K562 (cell line): Measurements from ENCODE around the gene MAML1. TPM values are rescaled to one million over a fixed set of nuclear protein-coding genes. Genes with fewer than 3 reads are reported as not detected.

Experiments
- ATAC-seq: fragments of 200-7000 bp; cut with Tn5 transposase; 3 replicates; pipeline ENCODE4 v1.9.1; 2020; ENCODE audit warnings: moderate library complexity
- BruUV-seq: library from RNA; stranded (reverse); fragments of 400-500 nt; replicated peaks from 2 replicates; lab custom pipeline; 2021; lab: Mats Ljungman, UMichigan
- CTCF ChIA-PET: fragments of 300-600 bp; formaldehyde crosslinking; extraction: SDS; loops from one replicate; lab custom pipeline; 2021; ENCODE audit warnings: low intra/inter-chr PET ratio; lab: Yijun Ruan, JAX
- POLR2A ChIA-PET: fragments of 300-600, 350-650 bp; sonication (Branson Sonifier 250); formaldehyde crosslinking; extraction: SDS; loops from one replicate; lab custom pipeline; 2021; ENCODE audit warnings: antibody characterized with exemption, inconsistent platforms; lab: Yijun Ruan, JAX
- DNase-seq, 4 experiments: peaks; one replicate each; pipeline versions ENCODE4 v3.0.0 to v3.0.0-alpha.2; 2011 to 2018; ENCODE audit warnings: low spot score in 3 of 4, mixed read lengths in 3 of 4; ENCODE audit errors: extremely low read depth in 1 of 4
- FAIRE-seq: peaks from 2 replicates; lab custom pipeline; 2011; peaks lifted over from hg19 to GRCh38; lab: Jason Lieb, UNC
- H2AFZ ChIP-seq: 2 replicates; pipeline ENCODE4 v1.6.0; 2011; ENCODE audit warnings: low read depth, low read length, control low read depth, inconsistent platforms
- H3K27ac ChIP-seq: fragments of 200-600 bp; 3 replicates; pipeline ENCODE4 v1.8.0; 2011; ENCODE audit warnings: low read depth, mild to moderate bottlenecking, control low read depth, inconsistent platforms, low read length, moderate library complexity, mixed read lengths; ENCODE audit errors: extremely low read depth
- H3K27me3 ChIP-seq, 2 experiments: fragments of 300-600 bp in 1 of 2; 2 replicates in 1 of 2; 3 replicates in 1 of 2; pipeline versions ENCODE4 v1.6.0 to v1.8.0; 2011; ENCODE audit warnings: inconsistent platforms in 2 of 2, low read length in 2 of 2, mild to moderate bottlenecking in 1 of 2, mixed read lengths in 1 of 2, moderate library complexity in 1 of 2; ENCODE audit not compliant: control insufficient read depth in 2 of 2, insufficient read depth in 2 of 2
- H3K36me3 ChIP-seq: fragments of 300-600 bp; 3 replicates; pipeline ENCODE4 v1.8.0; 2011; ENCODE audit warnings: mild to moderate bottlenecking, low read length, inconsistent platforms; ENCODE audit not compliant: control insufficient read depth, insufficient read depth
- H3K4me1 ChIP-seq, 2 experiments: fragments of 200-600 bp in 1 of 2; replicated peaks in 1 of 2; 2 replicates in 1 of 2; 3 replicates in 1 of 2; pipeline versions ENCODE4 v1.5.1 to v1.8.0; 2011; ENCODE audit warnings: inconsistent platforms in 2 of 2, low read length in 2 of 2, mild to moderate bottlenecking in 1 of 2, mixed read lengths in 1 of 2, moderate library complexity in 1 of 2; ENCODE audit not compliant: control insufficient read depth in 2 of 2, insufficient read depth in 2 of 2
- H3K4me2 ChIP-seq: 2 replicates; pipeline ENCODE4 v1.6.1; 2011; ENCODE audit warnings: low read length, control low read depth, inconsistent platforms, mixed read lengths; ENCODE audit not compliant: insufficient read depth
- H3K4me3 ChIP-seq: fragments of 200-600 bp; sonication (generic), shearing (Covaris generic); 2 replicates; pipeline ENCODE4 v1.5.1; 2016; ENCODE audit warnings: control low read depth, inconsistent platforms
- H3K79me2 ChIP-seq: fragments of 200-600 bp; 3 replicates; pipeline ENCODE4 v1.8.0; 2011; ENCODE audit warnings: low read length, inconsistent platforms; ENCODE audit not compliant: control insufficient read depth, insufficient read depth
- H3K9ac ChIP-seq, 2 experiments: 2 replicates each; pipeline versions ENCODE4 v1.6.0 to v1.6.1; 2011; ENCODE audit warnings: low read depth in 2 of 2, low read length in 2 of 2, control low read depth in 1 of 2, inconsistent platforms in 1 of 2, mild to moderate bottlenecking in 1 of 2, mixed read lengths in 1 of 2; ENCODE audit not compliant: insufficient read depth in 1 of 2
- H3K9me1 ChIP-seq: one replicate; pipeline ENCODE4 v1.6.0; 2011; ENCODE audit warnings: inconsistent platforms, mild to moderate bottlenecking, low read length, moderate library complexity; ENCODE audit not compliant: control insufficient read depth, insufficient read depth
- H3K9me3 ChIP-seq: replicated peaks from 2 replicates; pipeline ENCODE4 v1.5.1; 2011; ENCODE audit warnings: low read depth, low read length, inconsistent platforms; ENCODE audit not compliant: control insufficient read depth, insufficient read depth
- H4K20me1 ChIP-seq: replicated peaks from 2 replicates; pipeline ENCODE4 v1.6.1; 2011; ENCODE audit warnings: low read length, inconsistent platforms, mixed read lengths; ENCODE audit not compliant: control insufficient read depth, insufficient read depth
- JUN ChIP-seq, 2 experiments: sonication (generic) in 1 of 2; formaldehyde crosslinking in 1 of 2; IDR thresholded peaks; 2 replicates each; pipeline versions ENCODE4 v1.6.1 to v1.8.0; 2012 to 2022; ENCODE audit warnings: borderline replicate concordance in 2 of 2, mild to moderate bottlenecking in 2 of 2, improper control_type of control experiment in 1 of 2, low read depth in 1 of 2, low read length in 1 of 2, missing genetic modification reagents in 1 of 2
- MAZ ChIP-seq, 2 experiments: fragments of 450-650 bp in 1 of 2; sonication (generic) in 1 of 2; formaldehyde crosslinking; IDR thresholded peaks in 1 of 2; conservative IDR thresholded peaks in 1 of 2; 2 replicates each; pipeline versions ENCODE4 v1.4.0 to v1.5.0; 2020; ENCODE audit warnings: mild to moderate bottlenecking in 1 of 2, missing genetic modification reagents in 1 of 2
- PCBP1 ChIP-seq: fragments of 200-400 bp; formaldehyde crosslinking; IDR thresholded peaks from 2 replicates; pipeline ENCODE4 v1.6.1; 2018; ENCODE audit warnings: mild to moderate bottlenecking, low read depth, low read length; ENCODE audit not compliant: poor library complexity, severe bottlenecking
- ZBTB33 ChIP-seq: sonication (generic); formaldehyde crosslinking; IDR thresholded peaks from 2 replicates; pipeline ENCODE4 v1.8.1; 2023; ENCODE audit warnings: mild to moderate bottlenecking, missing genetic modification reagents
- ZNF263 ChIP-seq: sonication (generic); formaldehyde crosslinking; IDR thresholded peaks from 2 replicates; pipeline ENCODE4 v1.8.0; 2022; ENCODE audit warnings: mild to moderate bottlenecking, missing genetic modification reagents, borderline replicate concordance
- ZNF507 ChIP-seq: conservative IDR thresholded peaks from 2 replicates; pipeline ENCODE4 v1.6.1; 2017; ENCODE audit warnings: missing genetic modification characterization, missing compliant biosample characterization
- WGBS: fragments of 100-300 bp; shearing (Covaris generic); methylation state at CpG from one replicate; pipeline ENCODE4 v1.1.6; 2016; ENCODE audit warnings: low coverage, mixed read lengths; ENCODE audit not compliant: insufficient coverage; ENCODE audit errors: missing lambda C conversion rate; 5-methylcytosine and 5-hydroxymethylcytosine counted together
- in situ Hi-C: fragments of 300-500 bp; cut with MboI; formaldehyde crosslinking; loops from 4 replicates; pipeline ENCODE4 v1.15.0; 2018; ENCODE audit warnings: inconsistent platforms, mixed read lengths
- intact Hi-C: fragments of 100-400 bp; cut with micrococcal nuclease; formaldehyde crosslinking; loops from 2 replicates; pipeline ENCODE4 v1.14.2; 2022
- polyA plus RNA-seq, 8 experiments: library from polyadenylated mRNA; depleted of rRNA in 4 of 8; stranded (reverse) in 5 of 8; unstranded in 3 of 8; fragments of >200 nt; fragmentation: Nextera tagmentation in 2 of 8; fragmentation: Illumina TruSeq in 1 of 8; extraction: Ambion mirVana in 2 of 8; extraction: Trizol in 1 of 8; gene quantifications; 2 replicates each; pipeline versions ENCODE4 v1.2.1 to v1.2.3, GENCODE V29; 2011 to 2014; ENCODE audit warnings: inconsistent platforms in 1 of 8, missing spikeins in 1 of 8
- total RNA-seq, 7 experiments: library from RNA; depleted of rRNA in 6 of 7; stranded (reverse); fragments of >200 nt in 6 of 7; fragmentation: Illumina TruSeq in 2 of 7; extraction: Trizol in 2 of 7; gene quantifications; 2 replicates each; pipeline versions ENCODE4 v1.2.1 to v1.2.3, GENCODE V29; 2011 to 2021; ENCODE audit warnings: low replicate concordance in 1 of 7

Gene MAML1
- total and polyA plus RNA-seq, 9 of the 15 experiments (the other 6 are each of a cell fraction or from before 2014, with no cell fraction given): 0.32 to 18.4 (median 7.0) TPM

GRCh38 chr5:179800696-179801201, 68.1 kb downstream of the MAML1 start:
- Histone ChIP-seq H3K4me2 (no peak overlapping the region), H3K9me3 (no peaks in the 10 kb centered on the region), H3K4me1 (peaks cover 23 to 66% of the 10 kb centered on the region in 2 experiments), H3K4me3 (no peak overlapping the region), H3K27me3 (no peaks in the 10 kb centered on the region), H2AFZ (no peak overlapping the region), H3K79me2 (peaks cover 30% of the 10 kb centered on the region), H3K9me1 (peaks cover 6% of the 10 kb centered on the region)
- FAIRE-seq: no peak
- 44% methylated on average over 7 of the region's 12 CpGs for WGBS
- no TSS peak for BruUV-seq
- DNase-seq: peak; percentile 42 to 53 (median 46)
- CTCF ChIA-PET: no interaction called here
- TF ChIP-seq MAZ (CRISPR knock-in tag; conservative IDR thresholded peaks at IDR 0.05 in 1 of 2, IDR thresholded peaks at IDR 0.05 in 1 of 2): no peak
- no peak for TF ChIP-seq ZNF507 (tag)
- peak; percentile 86; the same call in 1 of the 2 replicates for TF ChIP-seq ZBTB33 (CRISPR knock-in tag)
- peak; percentile 37 for TF ChIP-seq PCBP1
- no peak for TF ChIP-seq JUN (IDR thresholded peaks at IDR 0.05; ENCODE audit: borderline replicate concordance, low read depth, low read length)
- TF ChIP-seq JUN (CRISPR knock-in tag; IDR thresholded peaks at IDR 0.05; ENCODE audit: borderline replicate concordance): no peak
- TF ChIP-seq ZNF263 (CRISPR knock-in tag): no peak
- TF ChIP-seq, all 486 proteins: peak for 2
- intact Hi-C loops: no loop called here
- in situ Hi-C loops: no loop called here
- H3K9ac ChIP-seq: peak overlapping the region in 1 of 2 experiments; percentile 84; a peak in 2 of 4 replicates
- no peaks in the 10 kb centered on the region for H4K20me1 ChIP-seq
- H3K36me3 ChIP-seq: peaks cover 76% of the 10 kb centered on the region; the same call in 2 of the 3 replicates
- POLR2A ChIA-PET: interaction anchor here (1.1 kb wide), 2 partner anchors 11 to 13 kb away, joined by 3 read pairs; no protein-coding TSS in a partner anchor
- ATAC-seq: peak; percentile 2; the same call in 1 of the 3 replicates
- no peak overlapping the region; the same call in 2 of the 3 replicates for H3K27ac ChIP-seq
